GM19099 (cell line): ENCODE measurements around the gene LSAMP.

ENCODE experiments used
- POLR2A ChIP-seq: IDR thresholded peaks from 3 replicates; pipeline ENCODE4 v1.6.1; 2011; ENCODE audit warnings: low read depth; ENCODE audit not compliant: insufficient read length; ENCODE audit errors: extremely low read depth

The LSAMP gene

DNA sequence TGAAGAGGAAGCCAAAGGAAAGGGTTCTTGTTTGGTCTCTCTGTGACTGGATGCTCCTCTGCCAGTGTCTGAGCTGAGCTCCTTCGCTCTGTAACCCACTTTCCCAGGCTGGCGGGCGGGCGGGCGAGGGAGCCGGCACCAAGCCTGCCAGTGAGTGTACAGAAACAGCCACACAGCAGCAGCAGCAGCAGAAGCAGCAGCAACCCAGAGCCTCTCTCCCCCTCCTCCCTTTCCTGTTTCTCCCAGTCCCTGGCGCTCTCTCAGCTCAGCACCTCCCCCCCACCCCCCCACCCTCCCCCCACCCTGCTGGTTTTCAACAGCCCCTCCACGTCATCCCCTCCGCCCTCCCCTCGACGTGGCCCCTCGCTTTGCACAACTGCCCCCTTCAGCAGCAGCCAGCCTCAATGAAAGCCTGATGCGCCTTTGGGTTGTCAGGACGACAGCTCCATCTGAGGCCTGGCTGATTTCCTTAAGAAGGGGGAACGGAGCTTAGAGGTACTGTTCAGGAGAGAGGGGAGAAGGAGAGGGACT, at the start of gene LSAMP:
LSAMP (minus strand) TSS at position 177 of the 531 bp plus-strand sequence.
- no peak for TF ChIP-seq POLR2A

DNA sequence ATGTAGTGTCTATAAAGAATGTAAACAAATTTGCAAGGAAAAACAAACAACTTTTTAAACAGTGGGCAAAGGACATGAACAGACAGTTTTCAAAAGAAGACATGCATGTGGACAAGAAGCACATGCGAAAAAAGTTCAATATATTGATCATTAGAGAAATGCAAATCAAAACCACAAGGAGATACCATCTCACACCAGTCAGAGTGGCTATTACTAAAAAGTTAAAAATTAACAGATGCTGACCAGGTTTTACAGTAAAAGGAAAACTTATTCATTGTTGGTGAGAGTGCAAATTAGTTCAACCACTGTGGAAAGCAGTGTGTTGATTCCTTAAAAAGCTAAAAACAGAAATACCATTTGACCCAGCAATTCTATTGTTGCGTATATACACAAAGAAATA, 47.1 kb upstream of the LSAMP start:
- TF ChIP-seq POLR2A: no peak

DNA sequence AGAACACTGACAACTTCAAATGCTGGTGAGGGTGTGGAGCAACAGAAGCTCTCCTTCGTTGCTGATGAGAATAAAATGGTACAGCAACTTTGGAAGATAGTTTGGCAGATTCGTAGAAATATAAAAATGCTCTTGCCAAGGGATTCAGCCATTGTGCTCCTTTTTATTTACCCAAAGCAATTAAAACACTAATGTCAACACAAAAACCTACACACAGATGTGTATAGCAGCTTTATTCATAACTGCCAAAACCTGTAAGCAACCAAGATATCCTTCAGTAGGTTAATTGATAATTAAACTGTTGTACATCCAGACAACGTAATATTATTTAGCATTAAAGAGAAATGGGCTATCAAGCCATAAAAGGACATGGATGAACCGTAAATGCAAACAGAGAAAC, 37.8 kb upstream of the LSAMP start:
- TF ChIP-seq POLR2A: no peak

DNA sequence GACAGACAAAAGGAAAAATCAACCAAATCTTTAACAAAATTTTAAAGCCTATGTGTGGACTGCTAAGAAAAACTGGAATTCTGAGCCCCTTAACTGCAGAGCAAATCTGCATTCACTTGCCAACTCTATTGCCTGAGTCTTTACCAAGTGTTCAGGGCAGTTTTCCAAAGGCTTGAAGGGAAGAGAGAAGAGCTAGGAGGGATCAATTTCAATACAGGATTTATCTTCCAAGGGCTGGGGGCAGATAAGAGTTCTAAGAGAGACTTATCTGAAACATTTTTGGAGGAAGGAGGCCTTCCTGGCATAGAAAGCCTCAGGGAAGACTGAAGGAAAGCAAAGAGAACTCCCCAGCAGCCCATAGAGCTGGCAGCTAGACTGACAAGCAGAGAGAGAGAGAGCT, 31.4 kb upstream of the LSAMP start:
- TF ChIP-seq POLR2A: no peak

DNA sequence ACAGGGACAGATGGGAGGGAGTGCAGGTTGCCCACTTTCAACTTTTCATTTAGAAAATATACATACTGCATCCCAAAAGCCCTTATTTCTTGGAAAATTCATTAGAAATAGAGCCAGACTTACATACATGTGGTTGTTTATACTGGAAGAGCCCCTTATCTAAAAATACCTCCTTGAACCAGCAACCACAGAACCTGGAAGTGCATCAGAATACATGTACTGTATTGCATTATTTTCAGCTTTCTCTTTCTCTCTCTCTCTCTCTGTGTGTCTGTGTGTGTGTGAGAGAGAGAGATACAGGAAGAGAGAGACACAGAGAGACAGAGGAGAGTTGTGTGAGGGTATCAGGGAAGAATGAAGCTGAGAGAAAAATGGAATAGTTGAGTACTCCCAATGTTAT, 29.5 kb upstream of the LSAMP start:
- no peak for TF ChIP-seq POLR2A

DNA sequence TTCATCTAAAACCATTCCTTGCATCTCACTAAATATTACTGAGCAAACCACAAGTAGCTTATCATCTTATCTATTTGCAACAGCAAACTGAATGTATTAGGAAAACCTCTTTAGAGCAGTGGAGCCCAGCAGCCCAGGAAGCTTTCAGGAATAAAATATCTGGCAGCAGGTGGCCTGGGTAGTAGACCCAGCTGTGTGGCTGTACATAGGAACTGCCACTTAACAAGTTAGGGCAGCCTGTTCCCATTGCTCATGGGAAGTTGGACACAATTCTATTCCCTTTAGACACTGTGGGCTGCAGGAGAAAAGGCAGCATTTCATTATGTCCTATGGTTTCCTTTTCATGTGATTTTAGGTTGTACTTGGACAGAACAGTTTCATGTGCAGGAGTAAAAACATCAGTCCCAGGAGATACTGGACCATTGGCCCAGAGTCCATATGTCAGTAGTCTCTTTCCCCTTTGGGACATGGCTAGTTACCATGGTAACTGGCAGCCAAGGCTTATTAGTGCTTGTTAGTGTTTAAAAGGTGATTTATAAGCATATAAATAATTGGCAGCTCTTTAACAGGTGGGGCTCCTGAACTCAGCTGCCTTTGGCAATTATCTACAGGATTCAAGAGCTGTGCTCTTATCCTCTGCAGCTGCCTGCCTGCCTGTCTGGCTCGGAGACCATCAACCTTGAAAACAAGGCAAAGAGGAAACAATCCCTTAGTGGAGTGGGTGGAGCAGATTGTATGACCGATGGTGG, 28.9 kb upstream of the LSAMP start:
- TF ChIP-seq POLR2A: no peak

DNA sequence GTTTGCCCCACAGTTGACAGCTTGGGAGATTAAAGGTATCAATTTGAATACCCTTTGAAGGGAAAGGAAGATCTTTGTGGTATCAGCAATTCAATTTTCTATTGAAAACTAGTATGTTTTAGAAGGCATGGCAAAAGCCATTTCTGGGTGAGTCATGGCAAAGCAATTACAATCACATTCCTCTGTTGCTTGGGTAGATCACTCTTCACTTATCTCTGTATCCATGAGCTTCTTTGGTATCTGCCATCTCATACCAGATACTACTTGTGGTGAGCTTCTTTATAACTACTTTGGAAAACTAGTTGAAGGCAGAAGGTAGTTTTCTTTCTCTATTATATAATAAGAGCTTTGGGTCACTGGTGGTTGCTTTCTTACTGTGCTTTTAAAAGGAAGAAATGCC, 28.3 kb upstream of the LSAMP start:
- TF ChIP-seq POLR2A: no peak

DNA sequence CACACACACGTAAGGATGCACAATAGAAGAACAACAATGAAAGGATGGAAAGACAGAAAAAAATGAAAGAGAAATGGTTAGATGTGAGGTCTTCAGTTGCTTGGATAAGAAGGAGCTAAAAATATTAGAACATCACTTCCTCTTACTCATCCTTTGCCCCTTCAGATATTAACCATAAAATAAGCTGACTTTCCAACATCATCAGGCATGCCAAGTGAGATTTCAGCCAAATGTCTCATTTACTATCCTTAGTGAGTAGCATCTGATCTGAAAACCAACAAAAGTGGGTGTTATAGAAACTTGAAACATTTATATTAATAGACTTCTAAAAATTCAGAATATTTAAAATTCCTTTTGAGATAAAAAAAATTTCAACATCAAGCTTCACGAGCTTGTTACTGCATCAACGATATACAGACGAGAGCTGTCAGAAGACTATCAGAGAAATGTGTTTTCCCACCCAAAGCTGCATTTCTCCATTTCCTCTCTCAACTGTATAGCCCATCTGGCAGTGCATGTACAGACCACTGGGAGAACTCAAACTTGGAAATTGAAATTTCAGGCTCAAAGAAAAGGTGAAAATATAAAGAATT, 25.4 kb upstream of the LSAMP start:
- TF ChIP-seq POLR2A: no peak

DNA sequence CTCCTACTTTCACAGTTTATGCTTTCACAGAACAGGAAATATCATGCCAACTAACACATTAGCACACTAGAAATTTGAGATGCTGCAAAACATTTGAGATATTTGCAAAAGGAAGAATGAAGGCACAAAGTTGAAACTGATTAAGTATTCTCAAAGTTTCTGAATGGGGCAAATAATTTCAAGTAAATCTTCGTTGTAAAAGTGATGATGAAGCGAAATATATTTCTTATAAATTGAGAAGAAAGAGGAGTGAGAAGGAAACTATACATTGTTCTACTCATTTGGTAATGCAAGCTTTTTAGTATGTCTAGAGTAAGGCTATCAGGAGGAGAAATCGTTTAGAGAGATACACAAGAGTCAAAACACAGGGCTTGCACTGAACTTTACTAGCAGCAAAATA, 24.3 kb upstream of the LSAMP start:
- TF ChIP-seq POLR2A: no peak

DNA sequence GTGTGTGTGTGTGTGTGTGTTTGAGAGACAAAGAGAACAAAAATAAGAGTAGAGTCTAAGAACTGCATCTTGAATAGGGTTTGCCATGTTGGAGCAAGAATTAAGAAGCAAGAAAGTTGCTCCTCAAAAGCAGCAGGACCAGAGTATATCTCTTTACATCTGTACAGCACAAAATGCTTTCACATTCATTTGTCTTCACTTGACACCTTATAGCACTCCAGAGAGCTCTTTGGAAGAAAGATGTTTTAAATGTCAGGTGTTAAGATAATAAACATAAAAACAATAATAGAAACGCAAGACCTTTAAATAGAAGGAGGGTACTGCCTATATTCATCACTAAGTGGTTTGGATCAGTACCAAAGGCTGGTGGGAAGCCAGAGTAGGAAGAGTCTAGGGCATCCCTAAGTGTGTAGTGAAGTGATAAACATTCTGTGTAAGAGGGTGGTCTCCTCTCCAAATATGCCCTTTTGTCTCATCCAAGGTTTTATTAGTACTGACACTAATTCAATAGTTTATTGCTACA, 19.1 kb upstream of the LSAMP start:
- TF ChIP-seq POLR2A: no peak

DNA sequence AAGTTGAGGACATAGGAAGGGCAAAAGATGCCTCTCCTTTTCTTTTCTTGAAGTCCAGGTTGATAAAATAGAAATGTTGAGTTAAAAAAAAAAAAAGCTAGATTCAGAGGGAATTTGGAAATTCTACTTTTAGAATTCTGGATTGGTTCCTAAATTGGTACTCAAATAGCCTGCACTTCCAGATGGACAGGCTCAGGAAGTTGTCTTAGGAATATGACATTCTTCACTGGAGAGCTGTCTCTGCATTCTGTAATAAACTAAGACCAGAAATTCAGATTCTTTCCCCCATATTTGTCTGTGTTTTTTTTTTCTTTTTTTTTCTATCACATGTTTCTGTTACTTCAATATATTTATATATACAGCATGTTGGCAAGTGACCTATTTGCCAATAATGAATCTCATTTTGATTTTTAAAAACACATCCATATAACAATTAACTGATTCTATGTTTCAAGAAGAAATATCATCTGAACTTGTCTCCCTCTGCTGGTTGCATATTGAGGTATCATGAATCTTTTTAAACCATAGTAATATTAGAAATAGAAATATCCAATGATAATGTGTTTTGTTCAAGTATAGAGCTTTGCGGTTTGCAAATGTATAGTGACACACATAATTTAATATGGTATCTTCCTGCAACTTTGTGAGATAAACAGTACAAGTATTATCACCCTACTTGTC, 8.5 kb upstream of the LSAMP start:
- no peak for TF ChIP-seq POLR2A

DNA sequence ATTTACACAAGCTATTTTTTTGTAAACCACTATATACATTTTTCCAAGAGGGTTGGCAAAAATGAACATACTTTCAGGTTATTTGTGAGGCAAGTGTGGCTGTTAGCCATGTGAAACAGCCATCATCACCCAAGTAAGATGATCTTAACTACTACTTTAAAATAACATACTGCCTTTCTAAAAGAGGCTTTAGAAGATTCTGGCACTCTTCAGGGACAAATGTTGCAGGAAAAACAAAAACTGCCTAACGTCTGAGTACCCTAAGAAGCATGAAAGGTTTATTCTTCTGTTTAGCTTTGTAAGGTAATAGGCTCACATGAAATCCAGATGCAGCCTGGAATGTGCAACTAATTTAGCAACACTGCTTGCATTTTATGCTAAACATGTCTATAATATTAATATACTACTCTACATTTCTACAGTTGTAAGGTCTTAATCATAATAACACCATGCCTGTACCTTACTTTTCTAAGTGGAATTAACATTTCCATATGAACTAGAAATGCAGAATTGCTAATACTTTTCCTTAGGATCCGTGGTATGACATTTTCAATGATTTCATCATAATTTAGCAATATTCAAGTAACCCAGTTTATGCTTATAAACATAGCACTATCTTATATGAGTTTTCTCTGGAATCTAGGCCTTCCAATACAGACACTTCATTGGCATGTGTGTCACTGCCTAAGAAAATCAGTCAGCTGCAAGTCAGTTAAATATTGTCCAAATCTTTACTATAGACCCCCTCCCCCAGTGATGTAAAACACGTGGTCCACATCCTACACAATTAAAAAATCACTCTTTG, 4.5 kb upstream of the LSAMP start:
- TF ChIP-seq POLR2A: no peak

DNA sequence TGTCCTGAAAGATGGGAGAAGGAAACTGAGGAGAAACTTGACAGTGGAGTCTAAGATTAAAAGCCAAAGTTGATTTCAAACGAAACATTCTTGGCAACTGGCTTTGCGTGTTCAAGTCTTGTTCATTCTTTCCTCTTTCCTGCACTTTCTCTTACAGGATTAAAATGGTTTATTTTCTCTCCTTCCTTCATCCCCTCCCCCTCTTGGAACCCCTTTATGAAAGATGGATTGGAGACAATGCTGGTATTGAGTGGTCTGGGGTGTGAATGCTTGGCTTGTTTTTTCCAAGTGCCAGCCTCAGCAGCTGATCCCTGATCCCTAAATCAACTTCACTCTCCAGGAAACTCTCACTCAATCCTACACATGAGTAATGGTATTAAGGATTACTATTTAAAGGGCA, 703 bp upstream of the LSAMP start:
- TF ChIP-seq POLR2A: no peak

DNA sequence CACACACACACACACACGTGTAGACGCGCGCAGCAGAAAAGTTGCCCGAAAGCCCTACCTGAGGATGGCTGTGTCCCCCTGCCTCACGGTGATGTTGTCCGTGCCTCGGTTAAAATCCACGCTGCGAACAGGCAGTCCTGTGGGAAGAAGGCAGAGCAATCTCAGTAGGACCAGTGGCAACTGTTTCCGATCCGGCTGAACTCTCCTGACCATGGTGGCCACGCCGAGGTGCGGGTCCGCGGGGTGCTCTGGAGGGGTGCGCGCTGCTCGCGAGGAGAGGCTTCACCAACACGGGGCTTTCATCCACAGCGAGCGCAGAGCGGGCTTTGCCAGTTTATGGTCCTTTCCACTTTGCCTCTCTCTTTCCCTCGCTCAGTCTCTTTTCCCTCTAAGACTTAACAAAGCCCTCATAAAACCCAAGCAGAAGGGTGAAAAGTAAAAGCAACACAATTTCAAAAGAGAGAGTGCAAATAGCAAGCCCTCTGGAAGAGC, 422 bp downstream of the LSAMP start:
- TF ChIP-seq POLR2A: no peak

DNA sequence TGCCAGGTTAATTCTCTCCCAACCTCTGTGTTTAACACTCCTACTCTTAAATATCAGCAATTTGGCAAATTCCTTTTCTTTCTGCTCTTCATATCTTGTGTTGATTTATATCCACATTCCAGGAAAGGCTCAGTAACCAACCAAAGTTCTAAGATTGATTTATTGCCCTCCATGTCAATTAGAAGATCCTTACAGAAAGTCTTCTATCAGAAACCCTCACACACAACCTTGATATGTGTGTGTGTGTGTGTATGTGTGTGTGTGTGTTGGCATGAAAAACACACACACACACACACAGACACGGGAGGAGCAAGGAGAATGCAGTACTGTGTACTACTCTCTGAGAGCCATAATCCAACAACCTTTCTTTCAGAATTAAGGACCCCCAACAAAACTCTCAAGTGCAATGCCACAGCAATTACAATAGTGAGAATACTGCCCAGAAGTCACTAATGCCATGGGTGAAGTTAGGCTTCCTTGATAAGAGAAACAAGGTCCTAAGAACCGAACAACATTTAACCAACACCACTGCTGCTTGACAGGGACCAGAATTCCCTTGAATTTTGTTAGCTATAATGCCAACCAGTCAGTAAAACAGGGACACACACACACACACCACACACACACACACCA, 1.1 kb downstream of the LSAMP start:
- TF ChIP-seq POLR2A: no peak

DNA sequence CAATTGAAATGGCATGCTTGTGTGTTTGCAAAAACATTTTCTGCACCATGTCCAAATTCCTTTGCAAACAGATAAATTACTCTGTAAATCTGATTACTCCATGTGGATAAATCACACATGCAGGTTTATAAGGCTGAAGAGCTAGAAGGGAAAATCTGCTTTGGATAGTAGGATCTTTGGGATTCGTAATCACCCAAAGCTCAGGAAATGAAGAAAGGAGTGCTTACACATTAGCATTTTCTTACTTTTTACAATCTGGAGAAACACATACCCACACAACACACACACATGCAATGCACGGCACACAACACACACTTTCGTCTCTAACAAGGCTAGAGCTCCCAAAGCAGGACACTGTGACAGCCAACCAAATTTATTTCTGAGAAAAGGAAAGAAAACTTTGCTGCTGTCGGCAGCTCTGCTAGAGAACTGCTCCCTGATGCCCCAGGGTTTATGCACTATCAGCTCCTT, 2.1 kb downstream of the LSAMP start:
- TF ChIP-seq POLR2A: no peak
